ENCODE results near the gene PSD. TPM values are rescaled to one million over a fixed set of nuclear protein-coding genes. Genes with fewer than 3 reads are reported as not detected.

Gene PSD
- total RNA-seq, 1 experiment from 2014 or later = 2.4 TPM

DNA sequence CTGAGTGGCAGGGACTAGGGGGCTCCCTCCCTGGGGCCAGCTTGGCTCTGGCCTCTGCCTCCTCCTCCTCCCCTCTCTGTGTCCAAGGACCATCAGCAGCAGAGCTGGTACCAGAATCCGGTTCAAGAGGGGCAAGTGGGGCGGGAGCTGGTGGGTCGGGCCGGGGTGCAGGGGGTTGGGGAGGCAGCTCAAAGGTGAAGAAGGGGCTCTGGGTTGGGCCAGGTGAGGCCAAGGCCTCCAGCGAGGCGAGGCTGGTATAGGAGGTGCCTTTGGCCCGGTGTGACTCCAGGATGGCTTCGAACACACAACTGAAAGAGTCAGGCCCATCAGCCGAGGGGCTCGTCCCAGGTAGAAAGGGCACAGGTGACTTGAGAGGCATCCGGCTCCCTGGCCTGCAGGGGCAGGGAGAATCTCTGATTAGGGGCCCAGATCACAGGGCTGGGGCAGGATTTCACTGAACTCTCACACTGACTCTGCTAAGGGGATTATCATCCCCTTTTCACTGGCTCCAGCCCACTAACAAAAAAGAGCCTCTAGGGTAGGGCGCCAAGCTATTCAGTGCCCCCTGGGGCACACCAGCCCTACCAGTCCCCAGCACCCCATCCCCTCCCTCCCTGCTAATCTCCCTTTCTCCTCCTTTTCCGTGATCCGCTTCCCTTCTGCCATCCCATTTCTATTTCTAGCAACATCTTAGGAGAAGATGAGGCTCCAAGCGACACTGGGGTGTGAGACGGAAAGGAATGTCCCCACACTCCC is 4.6 kb downstream of the PSD start:
- Histone ChIP-seq H3K27ac (ENCODE audit: low read length) (no peak overlapping the region), H3K27me3 (ENCODE audit: control insufficient read depth, insufficient read depth, low read length) (0 out of 2 replicates have a peak, but pooled peaks cover 2% of the 10 kb centered on the region), H3K4me1 (ENCODE audit: control insufficient read depth, insufficient read depth, low read length) (peaks cover 8% of the 10 kb centered on the region), H3K9me3 (ENCODE audit: control insufficient read depth, insufficient read depth, low read depth, low read length) (no peaks in the 10 kb centered on the region), H3K36me3 (ENCODE audit: control insufficient read depth, insufficient read depth, low read length) (no peaks in the 10 kb centered on the region; the same call in 1 of the 2 replicates), H3K4me3 (ENCODE audit: low read depth in 2 of 2, low read length in 2 of 2) (no peak overlapping the region)
- TF ChIP-seq POLR2AphosphoS5 (IDR thresholded peaks at IDR 0.05; ENCODE audit: low read depth, low read length) = no peak
- no peak for TF ChIP-seq CTCF (IDR thresholded peaks at IDR 0.05)
- no peak for TF ChIP-seq TCF7L2 (IDR thresholded peaks at IDR 0.05; ENCODE audit: low read depth, low read length)
- ChIA-PET POLR2A (no interaction called here), CTCF (no interaction called here)
- intact Hi-C loops (cut with micrococcal nuclease; ENCODE audit: unreplicated experiment) = no loop called here
- DNase-seq (ENCODE audit: low read depth, low spot score) (no peak), ATAC-seq (no peak)
- no TSS peak for BruUV-seq (replicated peaks)
- in situ Hi-C loops (cut with HindIII; ENCODE audit: low pct_unique_long_range_greater_than_20kb, low sequenced_read_pairs) = no loop called here

DNA sequence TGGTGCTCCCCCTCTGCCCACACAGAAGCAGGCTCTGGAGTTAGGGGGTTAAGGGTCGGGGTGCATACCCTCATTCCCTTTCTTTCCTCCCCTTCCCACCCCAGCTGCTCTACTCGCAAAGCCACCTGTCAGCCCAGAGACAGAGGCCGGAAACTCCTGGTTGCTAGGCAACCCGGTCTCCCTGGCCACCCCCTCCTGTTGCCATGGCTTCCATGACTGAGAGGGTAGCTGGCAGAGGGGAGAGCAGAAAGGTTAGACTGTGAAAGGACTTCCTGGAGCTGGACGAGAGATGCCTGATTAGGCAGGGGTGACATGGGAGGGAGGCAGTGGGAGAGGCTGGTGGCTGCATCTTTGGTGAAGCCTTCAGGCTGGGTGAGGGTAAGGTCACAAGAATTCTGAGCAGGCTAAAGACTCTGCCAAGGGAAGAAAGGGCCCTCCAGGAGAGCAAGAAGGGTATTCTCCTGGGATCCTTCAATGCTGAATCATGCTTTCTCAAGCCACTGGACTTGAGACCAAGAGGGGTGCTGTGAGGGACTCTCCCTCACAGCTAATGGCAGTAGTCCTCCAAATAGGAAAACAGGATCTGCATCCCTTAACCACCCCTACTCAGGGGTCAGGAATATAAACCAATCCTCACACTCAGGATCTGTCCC is 5.4 kb downstream of the PSD start:
- Histone ChIP-seq H3K4me1 (ENCODE audit: control insufficient read depth, insufficient read depth, low read length) (peaks cover 8% of the 10 kb centered on the region), H3K9me3 (ENCODE audit: control insufficient read depth, insufficient read depth, low read depth, low read length) (no peaks in the 10 kb centered on the region), H3K36me3 (ENCODE audit: control insufficient read depth, insufficient read depth, low read length) (no peaks in the 10 kb centered on the region; the same call in 1 of the 2 replicates), H3K4me3 (ENCODE audit: low read depth in 2 of 2, low read length in 2 of 2) (no peak overlapping the region), H3K27me3 (ENCODE audit: control insufficient read depth, insufficient read depth, low read length) (0 out of 2 replicates have a peak, but pooled peaks cover 2% of the 10 kb centered on the region), H3K27ac (ENCODE audit: low read length) (no peak overlapping the region)
- in situ Hi-C loops (cut with HindIII; ENCODE audit: low pct_unique_long_range_greater_than_20kb, low sequenced_read_pairs) (no loop called here), intact Hi-C loops (cut with micrococcal nuclease; ENCODE audit: unreplicated experiment) (no loop called here)
- no TSS peak for BruUV-seq (replicated peaks)
- CTCF ChIA-PET = no interaction called here
- ATAC-seq (no peak), DNase-seq (ENCODE audit: low read depth, low spot score) (no peak)
- POLR2A ChIA-PET = no interaction called here
- no peak for TF ChIP-seq REST (IDR thresholded peaks at IDR 0.05; ENCODE audit: insufficient read depth in 1 of 2, low read depth in 2 of 2, low read length in 1 of 2)
- TF ChIP-seq TCF7L2 (IDR thresholded peaks at IDR 0.05; ENCODE audit: low read depth, low read length) = no peak
- TF ChIP-seq CTCF (IDR thresholded peaks at IDR 0.05) = no peak

Measured in Panc1 (cell line).